GM18867 (cell line): Measurements from ENCODE around the gene DUSP6.

Source experiments
- ATAC-seq: cut with Tn5 transposase; IDR thresholded peaks from one replicate; pipeline ENCODE4 v1.9.1; 2021; ENCODE audit warnings: mild to moderate bottlenecking, moderate library complexity; ENCODE audit not compliant: unreplicated experiment

The DUSP6 gene

DNA sequence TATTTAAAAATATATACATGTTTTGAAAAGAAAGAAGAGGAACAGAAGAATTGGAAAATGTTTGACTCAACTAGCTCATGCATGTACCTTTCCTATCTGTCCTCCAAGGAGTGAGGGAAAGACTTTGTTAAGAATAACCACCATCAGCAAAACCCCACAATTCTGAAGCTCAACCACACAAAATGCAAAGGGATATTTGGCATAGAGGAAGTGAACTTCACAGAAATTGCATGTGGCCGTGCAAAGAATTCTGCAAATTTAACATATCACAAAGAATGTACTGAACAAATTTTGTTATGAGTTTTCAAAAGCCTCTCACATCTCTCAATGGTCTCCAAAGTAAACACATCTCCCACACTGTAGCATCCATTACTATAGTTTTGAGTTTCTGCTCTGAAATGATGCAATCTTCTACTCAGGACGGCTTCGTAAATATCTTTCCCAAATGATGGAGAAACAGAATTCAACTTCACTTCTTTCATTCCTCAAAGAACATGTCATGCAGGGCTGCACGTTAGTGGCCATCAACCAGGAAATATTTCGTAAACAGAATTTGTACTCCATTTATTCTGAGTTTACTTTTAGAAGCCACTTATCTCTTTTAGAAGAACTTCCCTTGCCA, 17.6 kb downstream of the DUSP6 start:
- no peak for ATAC-seq

DNA sequence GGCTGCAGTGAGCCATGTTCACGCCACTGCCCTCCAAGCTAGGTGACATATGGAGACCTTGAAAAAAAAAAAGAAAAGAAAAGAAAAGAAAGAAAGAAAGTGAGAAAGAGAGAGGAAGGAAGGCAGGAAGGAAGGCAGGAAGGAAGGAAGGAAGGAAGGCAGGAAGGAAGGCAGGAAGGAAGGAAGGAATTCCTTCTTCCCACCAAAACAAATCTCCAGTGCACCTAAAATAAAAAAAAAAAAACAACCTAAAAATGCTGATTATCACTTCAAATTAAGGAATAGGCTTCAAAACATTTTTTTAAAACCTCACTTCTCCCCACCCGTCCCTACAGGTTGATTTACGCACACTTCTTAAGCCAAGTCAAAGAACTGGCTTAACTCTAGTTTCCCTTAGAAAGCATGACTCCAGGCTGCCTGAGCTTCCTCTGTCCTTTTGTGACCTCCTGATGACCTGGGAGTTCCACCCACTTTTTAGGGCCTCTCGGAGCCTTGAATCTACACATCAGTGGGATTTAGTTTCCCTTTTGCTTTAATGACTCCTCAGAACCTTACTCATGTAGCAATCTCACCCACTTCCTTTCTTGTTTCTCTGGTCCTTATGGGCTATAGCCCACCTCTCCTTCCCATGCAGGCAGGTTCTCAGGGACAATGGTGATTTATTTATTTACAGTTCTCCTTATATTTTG, 18.6 kb downstream of the DUSP6 start:
- peak; percentile 78 for ATAC-seq

- ATAC-seq, result no peak
Measured at GRCh38 chr12:89328151-89329030, 23.9 kb downstream of the DUSP6 start.

- ATAC-seq, result no peak
Measured at GRCh38 chr12:89327486-89328094, 24.7 kb downstream of the DUSP6 start.

- no peak for ATAC-seq
Measured at GRCh38 chr12:89326239-89327040, 25.9 kb downstream of the DUSP6 start.

DNA sequence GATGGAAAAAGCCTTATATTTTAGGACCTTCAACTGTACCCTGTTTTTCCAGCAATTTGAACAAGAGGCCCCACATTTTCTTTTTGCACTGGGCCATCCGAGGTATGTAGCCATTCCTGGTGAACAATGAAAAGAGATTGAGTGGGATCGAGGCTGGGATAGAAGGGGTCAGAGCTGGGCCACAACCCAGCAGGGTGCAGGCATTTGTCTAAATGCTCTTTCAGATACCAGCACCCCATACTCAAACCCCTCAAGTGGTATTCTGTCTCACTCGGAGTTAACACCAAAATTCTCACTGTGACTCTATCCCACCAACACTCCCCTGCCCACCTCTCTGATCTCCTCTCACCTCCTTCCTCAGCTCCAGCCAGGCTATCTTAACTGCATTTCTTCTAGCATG, 26.8 kb downstream of the DUSP6 start:
- no peak for ATAC-seq

- no peak for ATAC-seq
Measured at GRCh38 chr12:89324437-89324836, 27.9 kb downstream of the DUSP6 start.

GRCh38 chr12:89323568-89324218, 28.6 kb downstream of the DUSP6 start:
- no peak for ATAC-seq

GRCh38 chr12:89320735-89321134, 31.6 kb downstream of the DUSP6 start:
- ATAC-seq, result no peak

DNA sequence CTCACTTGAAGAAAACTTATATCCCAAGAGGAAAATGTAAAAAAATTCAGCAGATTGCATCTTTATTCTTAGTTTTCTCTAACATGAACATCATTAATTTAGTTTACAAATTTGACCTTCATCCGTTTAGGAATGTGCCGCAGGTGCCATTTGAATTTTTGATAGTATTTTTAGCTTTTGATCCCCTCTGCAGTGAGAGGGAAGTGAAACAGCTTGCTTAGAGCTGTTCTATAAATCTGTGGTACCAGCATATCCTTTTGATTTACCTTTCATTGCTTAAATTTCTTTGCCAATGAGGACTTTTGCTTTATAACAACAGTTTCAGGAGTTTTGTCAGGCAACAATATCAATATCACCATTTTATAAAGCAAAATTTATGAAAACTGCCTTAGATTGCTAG, 32.7 kb downstream of the DUSP6 start:
- no peak for ATAC-seq

DNA sequence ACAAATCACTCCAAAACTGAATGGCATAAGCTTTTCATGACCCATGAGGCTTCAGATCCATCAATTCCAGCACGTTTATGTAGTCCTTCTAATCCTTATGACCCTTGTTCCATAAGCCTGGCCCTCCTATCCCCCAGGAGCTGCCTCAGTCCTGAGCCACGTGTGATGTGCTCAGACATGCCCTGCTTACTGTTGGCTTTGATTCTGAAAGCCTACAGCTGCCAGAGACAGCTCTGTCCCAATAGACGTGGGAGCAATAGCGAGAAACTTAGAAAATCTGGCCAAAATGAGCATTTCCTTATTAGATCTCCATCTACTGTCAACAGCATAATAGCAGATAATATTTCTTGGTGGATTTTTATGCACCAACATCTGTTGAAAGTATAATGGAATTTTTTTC, 33.2 kb downstream of the DUSP6 start:
- ATAC-seq, result no peak

- ATAC-seq, result no peak
Measured at GRCh38 chr12:89316705-89317139, 35.6 kb downstream of the DUSP6 start.

DNA sequence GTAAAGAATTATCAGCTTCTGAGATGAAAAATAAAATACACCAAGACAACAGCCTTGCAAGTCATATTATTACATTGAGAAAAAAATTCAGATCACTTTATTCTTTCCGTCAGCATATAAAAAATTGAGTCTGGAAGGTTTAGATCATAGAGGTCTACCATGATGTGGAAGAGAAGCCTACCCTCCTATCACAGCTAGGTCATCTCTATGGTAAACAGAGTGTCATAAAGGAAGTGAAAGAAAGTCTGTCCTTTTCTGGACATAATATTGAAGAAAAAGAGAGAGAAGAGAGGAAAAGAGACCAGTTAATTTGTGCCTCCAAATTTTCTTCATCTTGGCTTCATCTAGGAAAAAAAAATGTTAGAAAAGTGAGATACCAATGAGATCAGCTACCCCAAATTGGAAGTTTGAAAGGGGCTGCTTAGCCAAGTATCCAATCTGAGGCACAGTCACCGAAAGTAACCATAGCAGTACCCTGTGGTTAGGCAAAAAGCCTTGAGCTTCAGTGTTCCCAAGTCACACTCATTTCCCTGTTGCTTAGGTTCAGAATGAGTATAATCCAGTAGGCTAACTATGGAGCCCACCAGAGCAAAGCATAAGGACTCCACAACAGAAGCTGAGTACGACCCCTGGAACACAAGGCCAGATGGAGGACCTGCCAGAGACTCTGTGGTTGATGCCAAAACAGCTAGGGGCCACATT, 38.1 kb downstream of the DUSP6 start:
- no peak for ATAC-seq

DNA sequence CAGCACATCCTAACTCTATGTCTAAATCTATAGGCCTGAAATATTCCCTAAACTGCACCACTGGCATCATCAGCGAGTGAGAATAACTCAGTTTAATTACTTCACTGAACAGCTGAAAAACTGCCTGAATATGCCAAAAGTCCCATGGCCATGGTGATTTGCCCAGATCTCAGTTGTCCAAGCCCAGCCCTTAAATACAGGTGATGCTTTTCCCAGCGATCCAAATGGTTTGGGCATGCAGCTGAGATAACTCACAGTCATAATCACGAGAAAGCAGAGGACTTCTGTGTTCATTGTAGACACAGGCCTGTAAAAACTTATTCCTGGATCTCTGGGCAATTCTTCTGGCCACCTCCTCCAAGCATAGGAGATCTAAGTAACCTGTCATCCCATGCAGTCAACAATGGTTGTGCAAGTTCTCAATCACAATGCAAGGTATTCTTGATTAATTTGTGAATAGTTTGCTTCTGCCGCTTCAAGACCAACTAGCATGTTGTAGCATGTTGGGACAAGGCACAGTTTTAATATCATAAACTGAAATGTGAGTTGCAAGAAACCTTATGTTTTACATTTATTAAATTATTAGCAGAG, 40.5 kb downstream of the DUSP6 start:
- no peak for ATAC-seq

DNA sequence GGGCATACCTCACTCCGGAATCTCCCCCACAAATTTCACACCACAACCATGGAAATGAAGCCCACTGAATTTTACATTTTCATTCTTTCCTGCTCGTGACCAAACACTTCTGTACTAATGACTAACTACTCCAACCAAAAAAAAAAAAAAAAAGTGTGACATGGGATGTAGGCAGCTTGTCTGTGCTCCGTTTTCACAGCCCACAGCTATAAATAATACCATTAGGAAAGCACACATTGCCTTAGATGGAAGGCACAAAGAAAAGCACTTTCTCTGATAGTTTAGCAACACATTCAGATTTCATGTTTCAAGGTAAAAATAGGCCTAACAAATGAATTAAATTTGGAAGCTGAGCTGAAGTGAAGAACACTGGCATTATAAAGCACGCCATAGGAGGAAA, 42.5 kb downstream of the DUSP6 start:
- no peak for ATAC-seq

GRCh38 chr12:89309440-89309802, 42.9 kb downstream of the DUSP6 start:
- ATAC-seq, result no peak

DNA sequence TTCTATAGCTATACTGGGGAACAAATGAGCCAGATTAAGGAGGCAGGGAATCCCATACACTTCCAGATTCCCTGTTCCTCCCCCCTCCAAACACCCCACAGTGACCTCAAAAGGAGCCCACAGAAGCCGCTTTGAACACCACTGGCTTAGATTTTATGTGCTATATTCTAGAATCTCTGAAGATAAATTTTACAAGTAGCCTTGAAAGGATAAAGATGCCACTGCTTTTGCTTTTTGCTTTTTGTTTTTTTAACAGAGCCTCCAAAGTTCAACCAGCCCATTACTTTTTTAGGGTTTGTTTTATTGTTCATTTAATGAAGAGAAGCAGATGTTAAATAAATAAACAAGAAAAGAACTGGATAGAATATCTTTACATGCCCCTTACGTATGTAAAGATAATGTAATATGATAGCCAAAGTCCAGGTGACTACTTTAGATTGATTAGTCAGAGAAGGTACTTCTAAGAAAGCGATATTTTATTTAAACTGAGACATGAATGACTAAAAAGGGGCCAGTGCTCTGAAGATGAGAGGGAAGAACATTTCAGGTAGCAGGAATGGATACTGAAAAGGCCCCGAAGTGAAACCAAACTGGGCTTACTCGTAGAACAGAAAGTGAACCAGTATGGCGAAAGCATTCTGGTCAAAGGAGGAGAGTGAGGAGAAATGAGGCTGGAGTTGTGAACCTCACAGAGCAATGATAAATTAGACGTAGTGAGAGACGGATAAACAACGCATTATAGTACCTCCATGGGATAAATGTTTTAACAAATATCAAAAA, 44.6 kb downstream of the DUSP6 start:
- no peak for ATAC-seq

GRCh38 chr12:89306827-89307473, 45.4 kb downstream of the DUSP6 start:
- no peak for ATAC-seq
